A673 (cell line): ENCODE data around the gene ST7. TPM values are rescaled to one million over a fixed set of nuclear protein-coding genes. Genes with fewer than 3 reads are reported as not detected.

Experiments used
- BruUV-seq: library from RNA; stranded (reverse); fragments of 400-500 nt; replicated peaks from 2 replicates; lab custom pipeline; 2021; lab: Mats Ljungman, UMichigan
- CTCF ChIA-PET: fragments of 300-600 bp; sonication (Branson Sonifier 250); formaldehyde crosslinking; loops from one replicate; lab custom pipeline; 2022; ENCODE audit warnings: antibody characterized with exemption; lab: Charles Lee
- POLR2A ChIA-PET: fragments of 300-600 bp; sonication (Branson Sonifier 250); formaldehyde crosslinking; loops from one replicate; lab custom pipeline; 2022; ENCODE audit warnings: antibody characterized with exemption; ENCODE audit not compliant: low non-redundant PET; lab: Charles Lee
- DNase-seq: peaks from one replicate; pipeline ENCODE4 v3.0.0-alpha.2; 2015; ENCODE audit warnings: low spot score
- H3K27ac ChIP-seq: fragments of 200-600 bp; sonication (generic); 2 replicates; pipeline ENCODE4 v1.5.1; 2016; ENCODE audit warnings: mixed run types, low read depth, mild to moderate bottlenecking, mixed read lengths, antibody characterized with exemption, low read length; ENCODE audit not compliant: poor library complexity, severe bottlenecking
- H3K27me3 ChIP-seq: fragments of 200-600 bp; sonication (generic); replicated peaks from 2 replicates; pipeline ENCODE4 v1.6.1; 2017; ENCODE audit warnings: mixed run types, low read depth, mild to moderate bottlenecking, mixed read lengths, antibody characterized with exemption, low read length; ENCODE audit not compliant: insufficient read depth, poor library complexity
- H3K36me3 ChIP-seq: fragments of 200-600 bp; sonication (generic); 2 replicates; pipeline ENCODE4 v1.6.1; 2016; ENCODE audit warnings: mixed run types, mild to moderate bottlenecking, mixed read lengths, antibody characterized with exemption, low read length; ENCODE audit not compliant: insufficient read depth, poor library complexity, severe bottlenecking
- H3K4me1 ChIP-seq: fragments of 200-600 bp; sonication (generic); 2 replicates; pipeline ENCODE4 v1.6.1; 2017; ENCODE audit warnings: mixed run types, mild to moderate bottlenecking, mixed read lengths, antibody characterized with exemption, low read length; ENCODE audit not compliant: insufficient read depth, poor library complexity, severe bottlenecking
- H3K4me3 ChIP-seq: fragments of 200-600 bp; sonication (generic); 2 replicates; pipeline ENCODE4 v1.5.1; 2016; ENCODE audit warnings: low read depth, mixed run types, mild to moderate bottlenecking, mixed read lengths, low read length; ENCODE audit not compliant: poor library complexity, severe bottlenecking
- H3K9me3 ChIP-seq: fragments of 200-600 bp; sonication (generic); 2 replicates; pipeline ENCODE4 v1.6.1; 2016; ENCODE audit warnings: mixed run types, low read depth, mild to moderate bottlenecking, mixed read lengths, antibody characterized with exemption, low read length; ENCODE audit not compliant: poor library complexity, severe bottlenecking
- CTCF ChIP-seq: fragments of 300-800, 200-600 bp; sonication (generic); conservative IDR thresholded peaks from 2 replicates; pipeline ENCODE4 v1.5.1; 2017; ENCODE audit warnings: low read depth, mild to moderate bottlenecking, antibody characterized with exemption, low read length, moderate library complexity, mixed read lengths
- EZH2 ChIP-seq: fragments of 200-600 bp; sonication (generic); IDR thresholded peaks from 2 replicates; pipeline ENCODE4 v1.6.1; 2017; ENCODE audit warnings: borderline replicate concordance, low read depth, mild to moderate bottlenecking, mixed read lengths, antibody characterized with exemption, low read length; ENCODE audit not compliant: poor library complexity, severe bottlenecking
- intact Hi-C: fragments of 100-400 bp; cut with micrococcal nuclease; formaldehyde crosslinking; loops from one replicate; pipeline ENCODE4 v1.10.0; 2022; ENCODE audit not compliant: unreplicated experiment
- total RNA-seq: library from RNA; stranded (reverse); gene quantifications from 2 replicates; pipeline ENCODE4 v1.2.3, GENCODE V29; 2021

ST7 gene
- total RNA-seq, 1 experiment from 2014 or later: 24.3 TPM

- POLR2A ChIA-PET: no interaction called here
- no peak overlapping the region for H3K27ac ChIP-seq
- peaks cover 4% of the 10 kb centered on the region for H3K27me3 ChIP-seq
- no TSS peak for BruUV-seq
- intact Hi-C loops: no loop called here
- H3K9me3 ChIP-seq: no peaks in the 10 kb centered on the region
- CTCF ChIA-PET: no interaction called here
- H3K4me3 ChIP-seq: no peak overlapping the region
- H3K4me1 ChIP-seq: no peaks in the 10 kb centered on the region
- TF ChIP-seq EZH2: no peak
- TF ChIP-seq CTCF: no peak
- no peaks in the 10 kb centered on the region for H3K36me3 ChIP-seq
- no peak for DNase-seq
Observed at GRCh38 chr7:117097860-117098259, 144.6 kb downstream of the ST7 start.

GRCh38 chr7:117098457-117098856, 145.2 kb downstream of the ST7 start:
- ChIA-PET POLR2A (no interaction called here), CTCF (no interaction called here)
- no peaks in the 10 kb centered on the region for H3K4me1 ChIP-seq
- no peaks in the 10 kb centered on the region for H3K36me3 ChIP-seq
- BruUV-seq: no TSS peak
- DNase-seq: no peak
- H3K27ac ChIP-seq: no peak overlapping the region
- H3K4me3 ChIP-seq: no peak overlapping the region
- peaks cover 4% of the 10 kb centered on the region for H3K27me3 ChIP-seq
- H3K9me3 ChIP-seq: no peaks in the 10 kb centered on the region
- intact Hi-C loops: no loop called here
- TF ChIP-seq EZH2: no peak
- no peak for TF ChIP-seq CTCF

- intact Hi-C loops: no loop called here
- Histone ChIP-seq H3K27me3 (peaks cover 4% of the 10 kb centered on the region), H3K4me3 (no peak overlapping the region), H3K36me3 (no peaks in the 10 kb centered on the region), H3K9me3 (no peaks in the 10 kb centered on the region), H3K4me1 (no peaks in the 10 kb centered on the region), H3K27ac (no peak overlapping the region)
- BruUV-seq: no TSS peak
- no peak for TF ChIP-seq EZH2
- TF ChIP-seq CTCF: no peak
- CTCF ChIA-PET: no interaction called here
- DNase-seq: no peak
- POLR2A ChIA-PET: no interaction called here
Observed at GRCh38 chr7:117101026-117101425, 147.7 kb downstream of the ST7 start.
